Measurements from ENCODE around the gene UROC1.

DNA sequence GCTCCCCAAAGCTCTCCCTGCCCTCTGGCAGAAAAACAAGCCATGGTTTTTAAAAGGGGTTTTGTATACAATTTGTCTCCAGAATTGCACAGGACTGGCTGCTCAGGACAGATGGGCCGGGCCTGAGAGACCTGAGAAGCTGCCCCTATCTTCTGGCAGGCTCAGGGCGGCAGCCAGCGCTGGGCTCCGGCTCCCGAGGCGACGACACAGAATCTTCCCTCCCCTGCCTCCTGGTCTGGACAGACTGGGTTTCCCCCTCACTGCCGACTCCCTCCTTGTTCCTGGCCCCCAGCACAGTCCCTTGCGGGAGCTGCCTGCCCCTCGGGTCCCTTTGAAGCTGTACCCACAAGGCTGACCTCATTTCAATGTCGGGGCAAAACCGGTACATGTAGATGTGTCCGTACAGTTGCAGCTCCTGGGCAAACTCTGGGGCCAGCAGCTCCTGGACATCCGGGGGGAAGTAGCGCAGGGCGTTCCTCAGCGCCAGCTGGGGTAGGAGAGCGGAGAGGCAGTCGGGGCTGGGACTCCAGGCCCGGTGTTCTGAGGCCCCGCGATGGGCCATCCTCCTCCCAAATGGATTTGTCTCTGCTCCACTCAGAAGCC lies 7.2 kb downstream of the UROC1 start:
- TF ChIP-seq, protein P1, sequence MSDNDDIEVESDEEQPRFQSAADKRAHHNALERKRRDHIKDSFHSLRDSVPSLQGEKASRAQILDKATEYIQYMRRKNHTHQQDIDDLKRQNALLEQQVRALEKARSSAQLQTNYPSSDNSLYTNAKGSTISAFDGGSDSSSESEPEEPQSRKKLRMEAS (IDR thresholded peaks at IDR 0.05; ENCODE audit: low read depth): no peak
- TF ChIP-seq, protein P2, sequence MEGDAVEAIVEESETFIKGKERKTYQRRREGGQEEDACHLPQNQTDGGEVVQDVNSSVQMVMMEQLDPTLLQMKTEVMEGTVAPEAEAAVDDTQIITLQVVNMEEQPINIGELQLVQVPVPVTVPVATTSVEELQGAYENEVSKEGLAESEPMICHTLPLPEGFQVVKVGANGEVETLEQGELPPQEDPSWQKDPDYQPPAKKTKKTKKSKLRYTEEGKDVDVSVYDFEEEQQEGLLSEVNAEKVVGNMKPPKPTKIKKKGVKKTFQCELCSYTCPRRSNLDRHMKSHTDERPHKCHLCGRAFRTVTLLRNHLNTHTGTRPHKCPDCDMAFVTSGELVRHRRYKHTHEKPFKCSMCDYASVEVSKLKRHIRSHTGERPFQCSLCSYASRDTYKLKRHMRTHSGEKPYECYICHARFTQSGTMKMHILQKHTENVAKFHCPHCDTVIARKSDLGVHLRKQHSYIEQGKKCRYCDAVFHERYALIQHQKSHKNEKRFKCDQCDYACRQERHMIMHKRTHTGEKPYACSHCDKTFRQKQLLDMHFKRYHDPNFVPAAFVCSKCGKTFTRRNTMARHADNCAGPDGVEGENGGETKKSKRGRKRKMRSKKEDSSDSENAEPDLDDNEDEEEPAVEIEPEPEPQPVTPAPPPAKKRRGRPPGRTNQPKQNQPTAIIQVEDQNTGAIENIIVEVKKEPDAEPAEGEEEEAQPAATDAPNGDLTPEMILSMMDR (IDR thresholded peaks at IDR 0.05): no peak
- no peak for TF ChIP-seq SMC3 (IDR thresholded peaks at IDR 0.05; ENCODE audit: low read depth, low read length)
